Smooth muscle cell (in vitro differentiated cells): ENCODE results near the gene CPNE2. TPM values are rescaled to one million over a fixed set of nuclear protein-coding genes. Genes with fewer than 3 reads are reported as not detected.
"Not testable (repeated sequence)": the region's sequence is repeated elsewhere in the genome, so short reads cannot be mapped to it uniquely, and the experiment has no call there.

ENCODE experiments used
- DNase-seq: peaks from one replicate; lab custom pipeline; 2025; ENCODE audit not compliant: unreplicated experiment; lab: John Stamatoyannopoulos, UW
- H2AFZ ChIP-seq: fragments of 200-600 bp; sonication (generic); 2 replicates; pipeline ENCODE4 v1.6.0; 2016; ENCODE audit warnings: antibody characterized with exemption, low read depth, mild to moderate bottlenecking
- H3F3A ChIP-seq: fragments of 200-600 bp; sonication (generic); 2 replicates; pipeline ENCODE4 v1.6.0; 2017; ENCODE audit warnings: antibody characterized with exemption, low read depth
- H3K27ac ChIP-seq: fragments of 200-600 bp; sonication (generic); 2 replicates; pipeline ENCODE4 v1.5.1; 2016; ENCODE audit warnings: low read depth, mild to moderate bottlenecking
- H3K27me3 ChIP-seq: fragments of 200-600 bp; sonication (generic); 2 replicates; pipeline ENCODE4 v1.6.1; 2016; ENCODE audit warnings: low read depth, mild to moderate bottlenecking
- H3K36me3 ChIP-seq: fragments of 200-600 bp; sonication (generic); 2 replicates; pipeline ENCODE4 v1.5.1; 2016; ENCODE audit warnings: low read depth
- H3K4me1 ChIP-seq: fragments of 200-600 bp; sonication (generic); 2 replicates; pipeline ENCODE4 v1.5.1; 2016; ENCODE audit warnings: low read depth
- H3K4me2 ChIP-seq: fragments of 200-600 bp; sonication (generic); 2 replicates; pipeline ENCODE4 v1.6.0; 2016; ENCODE audit warnings: mild to moderate bottlenecking
- H3K4me3 ChIP-seq: fragments of 200-600 bp; sonication (generic); 2 replicates; pipeline ENCODE4 v1.5.1; 2016; ENCODE audit warnings: mild to moderate bottlenecking
- H3K79me2 ChIP-seq: fragments of 200-600 bp; sonication (generic); 2 replicates; pipeline ENCODE4 v1.6.0; 2016; ENCODE audit warnings: low read depth, mild to moderate bottlenecking
- H3K9ac ChIP-seq: fragments of 200-600 bp; sonication (generic); 2 replicates; pipeline ENCODE4 v1.6.0; 2016; ENCODE audit warnings: low read depth
- H3K9me3 ChIP-seq: fragments of 200-600 bp; sonication (generic); replicated peaks from 2 replicates; pipeline ENCODE4 v1.5.1; 2016; ENCODE audit warnings: low read depth
- H4K20me1 ChIP-seq: fragments of 200-600 bp; sonication (generic); 2 replicates; pipeline ENCODE4 v1.6.0; 2016; ENCODE audit warnings: low read depth
- WGBS: methylation state at CpG from one replicate; pipeline ENCODE4 v1.1.7; 2016; ENCODE audit warnings: low lambda C conversion rate; 5-methylcytosine and 5-hydroxymethylcytosine counted together
- polyA plus RNA-seq: library from polyadenylated mRNA; unstranded; fragments of >200 nt; fragmentation: Nextera tagmentation; extraction: Ambion mirVana; gene quantifications from 2 replicates; pipeline ENCODE4 v1.2.1, GENCODE V29; 2016
- total RNA-seq: library from RNA; depleted of rRNA; stranded (reverse); fragments of >200 nt; gene quantifications from 2 replicates; pipeline ENCODE4 v1.2.3, GENCODE V29; 2014
- TF ChIP-seq, protein P1 (sequence below): fragments of 200-600 bp; sonication (generic); IDR thresholded peaks from 2 replicates; pipeline ENCODE4 v1.5.1; 2017; ENCODE audit warnings: borderline replicate concordance, mild to moderate bottlenecking, antibody characterized with exemption; ENCODE audit not compliant: insufficient read depth, poor library complexity, severe bottlenecking

The CPNE2 gene
- total and polyA plus RNA-seq, 2 experiments from 2014 or later, result 18.2 to 19.8 TPM

GRCh38 chr16:57061084-57061905, 31.1 kb upstream of the CPNE2 start:
- Histone ChIP-seq H3K27ac (no peak overlapping the region), H3K79me2 (no peaks in the 10 kb centered on the region), H3K4me3 (no peak overlapping the region), H2AFZ (no peak overlapping the region), H3K36me3 (no peaks in the 10 kb centered on the region), H3K4me1 (no peaks in the 10 kb centered on the region), H3K9me3 (no peaks in the 10 kb centered on the region), H3K27me3 (no peaks in the 10 kb centered on the region), H3F3A (no peaks in the 10 kb centered on the region), H3K9ac (no peak overlapping the region), H3K4me2 (no peak overlapping the region), H4K20me1 (no peaks in the 10 kb centered on the region)
- no peak for DNase-seq
- TF ChIP-seq, protein P1, sequence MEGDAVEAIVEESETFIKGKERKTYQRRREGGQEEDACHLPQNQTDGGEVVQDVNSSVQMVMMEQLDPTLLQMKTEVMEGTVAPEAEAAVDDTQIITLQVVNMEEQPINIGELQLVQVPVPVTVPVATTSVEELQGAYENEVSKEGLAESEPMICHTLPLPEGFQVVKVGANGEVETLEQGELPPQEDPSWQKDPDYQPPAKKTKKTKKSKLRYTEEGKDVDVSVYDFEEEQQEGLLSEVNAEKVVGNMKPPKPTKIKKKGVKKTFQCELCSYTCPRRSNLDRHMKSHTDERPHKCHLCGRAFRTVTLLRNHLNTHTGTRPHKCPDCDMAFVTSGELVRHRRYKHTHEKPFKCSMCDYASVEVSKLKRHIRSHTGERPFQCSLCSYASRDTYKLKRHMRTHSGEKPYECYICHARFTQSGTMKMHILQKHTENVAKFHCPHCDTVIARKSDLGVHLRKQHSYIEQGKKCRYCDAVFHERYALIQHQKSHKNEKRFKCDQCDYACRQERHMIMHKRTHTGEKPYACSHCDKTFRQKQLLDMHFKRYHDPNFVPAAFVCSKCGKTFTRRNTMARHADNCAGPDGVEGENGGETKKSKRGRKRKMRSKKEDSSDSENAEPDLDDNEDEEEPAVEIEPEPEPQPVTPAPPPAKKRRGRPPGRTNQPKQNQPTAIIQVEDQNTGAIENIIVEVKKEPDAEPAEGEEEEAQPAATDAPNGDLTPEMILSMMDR, result no peak
- 69% methylated on average over 11 of the region's 11 CpGs for WGBS

- H3K36me3 ChIP-seq, result no peaks in the 10 kb centered on the region
- no peak overlapping the region for H3K4me2 ChIP-seq
- no peak overlapping the region for H3K27ac ChIP-seq
- H3K27me3 ChIP-seq, result no peaks in the 10 kb centered on the region
- no peak overlapping the region for H3K4me3 ChIP-seq
- WGBS, result 28% methylated on average over 8 of the region's 8 CpGs
- H3F3A ChIP-seq, result no peaks in the 10 kb centered on the region
- no peak overlapping the region for H3K9ac ChIP-seq
- H4K20me1 ChIP-seq, result no peaks in the 10 kb centered on the region
- TF ChIP-seq, protein P1, result no peak
- no peak overlapping the region for H2AFZ ChIP-seq
- no peak for DNase-seq
- no peaks in the 10 kb centered on the region for H3K79me2 ChIP-seq
- no peaks in the 10 kb centered on the region for H3K4me1 ChIP-seq
- H3K9me3 ChIP-seq, result no peaks in the 10 kb centered on the region
Observed at GRCh38 chr16:57062329-57062728, 30.1 kb upstream of the CPNE2 start.

GRCh38 chr16:57063189-57063588, 29.2 kb upstream of the CPNE2 start:
- 93% methylated on average over 8 of the region's 8 CpGs for WGBS
- H3K4me1 ChIP-seq, H4K20me1 ChIP-seq, H3K27me3 ChIP-seq, H3K4me3 ChIP-seq, H3K9ac ChIP-seq, H3K36me3 ChIP-seq, H3K4me2 ChIP-seq, H2AFZ ChIP-seq, DNase-seq, H3K79me2 ChIP-seq, H3K9me3 ChIP-seq, H3K27ac ChIP-seq, H3F3A ChIP-seq: not testable (repeated sequence)

DNA sequence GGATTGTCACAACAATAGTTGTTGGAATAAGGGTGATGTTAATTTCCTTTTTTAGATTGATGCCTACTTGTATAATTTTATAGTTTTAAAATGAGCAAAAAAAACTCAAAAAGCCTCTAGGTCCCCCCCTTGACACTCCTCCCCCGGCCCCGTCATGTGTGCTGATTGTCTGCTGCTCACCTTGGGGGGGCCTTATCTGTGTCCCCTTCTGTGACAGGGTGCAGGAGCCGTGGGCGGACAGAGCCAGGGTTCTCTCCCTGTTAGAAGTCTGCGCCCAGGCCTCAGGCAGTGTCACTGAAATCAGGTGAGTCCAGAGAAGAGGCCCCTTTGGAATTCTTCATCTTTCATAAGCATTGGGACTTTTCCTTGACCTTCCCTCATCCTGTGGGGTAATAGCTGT, 27.4 kb upstream of the CPNE2 start:
- H3K79me2 ChIP-seq, result no peaks in the 10 kb centered on the region
- no peak for DNase-seq
- 92% methylated on average over 5 of the region's 5 CpGs for WGBS
- no peak overlapping the region for H3K4me2 ChIP-seq
- H3K4me3 ChIP-seq, result no peak overlapping the region
- H3K9me3 ChIP-seq, result no peaks in the 10 kb centered on the region
- no peak overlapping the region for H3K27ac ChIP-seq
- H3K4me1 ChIP-seq, result no peaks in the 10 kb centered on the region
- no peak overlapping the region for H2AFZ ChIP-seq
- H3K9ac ChIP-seq, result no peak overlapping the region
- H3K36me3 ChIP-seq, result no peaks in the 10 kb centered on the region
- no peaks in the 10 kb centered on the region for H3F3A ChIP-seq
- TF ChIP-seq, protein P1, result no peak
- H3K27me3 ChIP-seq, result no peaks in the 10 kb centered on the region
- H4K20me1 ChIP-seq, result no peaks in the 10 kb centered on the region
